ENCODE data around the gene RBMS3.

DNA sequence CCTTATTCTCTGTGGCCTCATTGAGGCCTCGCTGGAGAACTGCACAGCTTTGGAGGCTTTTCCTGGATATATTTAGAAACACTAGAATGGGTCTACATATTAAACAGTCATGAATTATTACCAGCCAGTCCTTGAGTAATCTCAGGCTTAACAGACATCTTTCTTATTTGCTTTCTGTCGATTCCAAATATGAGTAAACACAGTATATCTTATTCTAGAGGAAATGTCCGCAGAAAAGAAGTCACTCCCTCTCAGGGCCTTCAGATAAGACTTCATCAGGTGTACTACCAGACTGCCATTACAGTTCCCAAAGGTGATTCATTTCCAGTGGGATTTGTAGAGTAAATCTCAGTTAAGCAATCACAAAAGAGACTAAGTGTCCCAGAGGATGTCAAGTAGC is 310.7 kb downstream of the RBMS3 start:
- TF ChIP-seq, protein P1, sequence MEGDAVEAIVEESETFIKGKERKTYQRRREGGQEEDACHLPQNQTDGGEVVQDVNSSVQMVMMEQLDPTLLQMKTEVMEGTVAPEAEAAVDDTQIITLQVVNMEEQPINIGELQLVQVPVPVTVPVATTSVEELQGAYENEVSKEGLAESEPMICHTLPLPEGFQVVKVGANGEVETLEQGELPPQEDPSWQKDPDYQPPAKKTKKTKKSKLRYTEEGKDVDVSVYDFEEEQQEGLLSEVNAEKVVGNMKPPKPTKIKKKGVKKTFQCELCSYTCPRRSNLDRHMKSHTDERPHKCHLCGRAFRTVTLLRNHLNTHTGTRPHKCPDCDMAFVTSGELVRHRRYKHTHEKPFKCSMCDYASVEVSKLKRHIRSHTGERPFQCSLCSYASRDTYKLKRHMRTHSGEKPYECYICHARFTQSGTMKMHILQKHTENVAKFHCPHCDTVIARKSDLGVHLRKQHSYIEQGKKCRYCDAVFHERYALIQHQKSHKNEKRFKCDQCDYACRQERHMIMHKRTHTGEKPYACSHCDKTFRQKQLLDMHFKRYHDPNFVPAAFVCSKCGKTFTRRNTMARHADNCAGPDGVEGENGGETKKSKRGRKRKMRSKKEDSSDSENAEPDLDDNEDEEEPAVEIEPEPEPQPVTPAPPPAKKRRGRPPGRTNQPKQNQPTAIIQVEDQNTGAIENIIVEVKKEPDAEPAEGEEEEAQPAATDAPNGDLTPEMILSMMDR (IDR thresholded peaks at IDR 0.05) = no peak
- TF ChIP-seq POLR2A (IDR thresholded peaks at IDR 0.05) = no peak
